Hematopoietic multipotent progenitor cell treated with erythropoietin and hydrocortisone succinate and interleukin-3 and kit ligand, for 4 days (in vitro differentiated cells): Measurements from ENCODE around the gene HK2.

Experiments used
- DNase-seq: peaks from one replicate; pipeline ENCODE4 v3.0.0-alpha.2; 2015

HK2 gene

GRCh38 chr2:74860521-74860920, 26.6 kb downstream of the HK2 start:
- DNase-seq = no peak

- no peak for DNase-seq
Observed at GRCh38 chr2:74861531-74861930, 27.6 kb downstream of the HK2 start.

- DNase-seq = peak; percentile 95
Observed at GRCh38 chr2:74862020-74862964, 28.4 kb downstream of the HK2 start.

- DNase-seq = no peak
Observed at GRCh38 chr2:74863802-74864248, 29.9 kb downstream of the HK2 start.

DNA sequence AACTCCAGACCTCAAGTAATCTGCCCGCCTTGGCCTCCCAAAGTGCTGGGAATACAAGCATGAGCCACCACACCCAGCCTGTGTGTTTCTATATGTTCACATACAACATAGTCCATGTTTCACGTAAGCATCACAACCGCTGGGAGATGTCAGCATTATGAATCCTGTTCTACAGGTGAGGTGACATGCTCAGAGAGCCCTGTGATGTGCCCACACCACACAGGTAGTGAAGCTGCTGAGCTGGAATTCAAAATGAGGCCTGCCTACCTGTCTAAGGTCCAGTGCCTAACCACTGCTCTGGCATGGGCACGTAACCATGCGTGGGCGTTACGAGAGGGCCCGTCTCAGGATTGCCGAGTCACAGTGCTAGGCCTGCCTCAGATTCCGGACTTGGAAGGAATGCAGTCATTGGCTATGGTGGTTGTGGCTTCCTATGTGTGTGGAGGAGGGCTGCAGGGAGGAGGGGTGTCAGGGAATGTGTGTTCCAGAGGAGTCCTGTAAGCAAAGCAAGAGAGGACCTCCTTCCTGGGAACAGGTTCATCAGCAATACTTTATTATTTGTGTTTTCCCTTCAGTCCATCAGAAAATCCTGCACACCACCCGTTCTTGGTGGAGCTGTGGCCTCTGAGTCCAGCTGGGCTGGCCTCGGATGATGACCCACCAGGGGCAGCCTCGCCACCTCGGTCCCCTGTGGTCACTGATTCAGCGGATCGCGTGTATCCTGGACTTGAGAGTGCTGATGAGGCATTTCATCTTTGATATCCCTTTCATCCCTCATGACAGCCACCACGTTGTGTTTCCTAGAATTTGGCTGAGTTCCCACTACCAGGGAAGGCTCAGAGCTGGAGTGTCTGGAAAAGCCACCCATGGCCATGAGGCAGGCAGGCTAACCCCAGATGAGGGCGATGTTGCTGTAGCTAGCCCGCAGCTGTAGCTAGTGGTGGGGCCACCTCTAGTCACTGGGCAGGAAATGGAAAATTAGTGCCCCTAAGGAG, 31.1 kb downstream of the HK2 start:
- DNase-seq = peak; percentile 77

- DNase-seq = no peak
Observed at GRCh38 chr2:74865770-74866674, 32.1 kb downstream of the HK2 start.

- no peak for DNase-seq
Observed at GRCh38 chr2:74867841-74868658, 34.1 kb downstream of the HK2 start.

DNA sequence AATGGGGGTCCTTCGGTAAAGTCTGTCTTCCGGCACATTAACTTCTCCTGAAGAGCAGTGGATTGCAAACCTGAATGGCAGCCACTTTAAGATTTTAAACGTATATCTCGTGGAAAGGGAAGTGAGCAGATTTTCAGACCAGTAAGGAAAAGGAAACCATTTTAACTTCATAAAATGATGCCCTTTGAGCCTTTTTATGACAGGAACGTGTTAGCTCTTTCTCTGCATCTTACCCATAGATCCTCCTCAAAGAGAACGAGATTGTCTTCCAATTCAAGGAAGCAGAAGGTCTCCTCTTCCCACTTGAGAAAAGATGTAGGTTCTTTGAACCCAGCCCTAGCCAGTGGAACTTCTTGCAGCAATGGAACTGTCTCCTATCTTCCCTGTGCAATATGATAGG, 35.6 kb downstream of the HK2 start:
- no peak for DNase-seq

GRCh38 chr2:74870951-74871350, 37.0 kb downstream of the HK2 start:
- no peak for DNase-seq

DNA sequence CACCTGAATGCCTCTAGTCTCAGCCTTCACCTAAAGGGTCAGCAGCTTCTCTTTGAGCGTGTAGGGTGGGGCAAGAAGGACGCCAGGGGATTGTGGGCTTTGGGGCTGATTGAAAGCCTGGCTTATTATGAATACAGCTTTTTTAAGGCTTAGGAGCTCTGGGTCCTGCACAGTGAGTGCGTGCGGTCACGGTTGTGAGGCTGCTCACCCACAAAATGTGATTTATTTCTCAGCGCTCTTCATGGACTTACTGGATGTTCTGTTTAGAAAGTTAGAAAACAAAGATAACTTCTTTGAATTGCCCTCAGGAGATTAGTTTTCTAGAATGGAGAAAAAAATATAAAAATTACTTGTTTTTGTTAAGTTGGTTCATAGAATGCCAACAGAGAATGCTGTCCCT, 37.5 kb downstream of the HK2 start:
- DNase-seq = no peak

DNA sequence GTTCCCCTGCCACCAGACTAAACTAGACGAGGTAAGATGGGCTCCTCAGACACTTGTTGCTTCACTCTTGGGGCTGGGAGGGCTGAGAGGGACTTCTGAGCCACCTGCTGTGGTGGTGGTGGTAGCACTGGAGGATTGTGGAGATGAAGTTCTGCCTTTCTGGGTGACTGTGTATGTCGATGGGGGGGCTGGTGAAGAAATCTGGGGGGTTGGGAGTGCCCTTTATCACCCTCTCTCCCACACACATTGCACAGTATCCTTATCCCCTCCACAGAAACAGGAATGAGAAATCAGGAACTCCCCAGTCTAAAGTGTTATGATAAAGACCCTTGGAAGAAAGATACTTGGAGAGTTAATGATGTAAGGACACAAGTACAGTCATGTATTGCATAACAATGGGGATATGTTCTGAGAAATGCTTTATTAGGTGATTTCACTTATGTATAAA, 38.5 kb downstream of the HK2 start:
- peak; percentile 52 for DNase-seq

GRCh38 chr2:74873012-74873665, 39.2 kb downstream of the HK2 start:
- no peak for DNase-seq

GRCh38 chr2:74873678-74874640, 40.0 kb downstream of the HK2 start:
- DNase-seq = no peak

DNA sequence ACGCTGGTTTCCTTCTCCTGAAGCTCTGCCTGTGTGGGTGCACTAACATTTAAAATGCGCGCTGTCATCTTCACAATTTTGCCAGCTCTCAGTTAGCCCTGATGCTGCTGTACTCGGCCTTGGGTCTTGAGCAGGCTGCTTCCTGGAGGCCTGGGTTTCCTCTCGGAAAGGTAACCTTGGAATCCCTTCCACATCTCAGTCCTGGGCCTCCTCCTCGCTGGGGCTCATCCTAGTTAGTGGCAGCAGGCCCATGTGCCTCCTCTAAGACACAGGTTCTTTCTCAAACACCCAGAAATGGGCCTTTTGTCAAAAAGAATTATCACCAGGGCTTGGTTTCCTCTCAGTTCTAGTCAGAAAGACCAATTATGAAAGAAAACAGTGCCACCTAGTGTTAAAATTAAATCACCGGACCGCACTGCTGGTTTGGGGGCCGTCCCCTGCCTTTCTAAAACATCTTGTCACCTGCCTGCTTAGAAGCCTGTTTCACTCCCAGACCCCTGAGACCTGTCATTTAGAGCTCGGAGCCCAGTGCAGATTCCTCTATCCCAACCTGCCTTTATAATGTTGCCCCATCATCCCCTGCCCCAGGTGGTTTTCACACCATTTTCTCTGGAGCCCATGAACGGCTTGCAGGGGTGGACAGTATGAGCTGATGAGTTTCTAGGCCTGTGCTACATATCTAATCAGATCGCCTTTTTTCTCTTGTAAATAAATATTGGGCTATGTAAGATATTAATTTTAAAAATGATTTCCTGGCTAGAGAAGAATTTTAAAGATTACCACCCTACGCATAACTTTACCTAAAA, 42.4 kb downstream of the HK2 start:
- peak; percentile 88 for DNase-seq

- no peak for DNase-seq
Observed at GRCh38 chr2:74877376-74877775, 43.4 kb downstream of the HK2 start.

DNA sequence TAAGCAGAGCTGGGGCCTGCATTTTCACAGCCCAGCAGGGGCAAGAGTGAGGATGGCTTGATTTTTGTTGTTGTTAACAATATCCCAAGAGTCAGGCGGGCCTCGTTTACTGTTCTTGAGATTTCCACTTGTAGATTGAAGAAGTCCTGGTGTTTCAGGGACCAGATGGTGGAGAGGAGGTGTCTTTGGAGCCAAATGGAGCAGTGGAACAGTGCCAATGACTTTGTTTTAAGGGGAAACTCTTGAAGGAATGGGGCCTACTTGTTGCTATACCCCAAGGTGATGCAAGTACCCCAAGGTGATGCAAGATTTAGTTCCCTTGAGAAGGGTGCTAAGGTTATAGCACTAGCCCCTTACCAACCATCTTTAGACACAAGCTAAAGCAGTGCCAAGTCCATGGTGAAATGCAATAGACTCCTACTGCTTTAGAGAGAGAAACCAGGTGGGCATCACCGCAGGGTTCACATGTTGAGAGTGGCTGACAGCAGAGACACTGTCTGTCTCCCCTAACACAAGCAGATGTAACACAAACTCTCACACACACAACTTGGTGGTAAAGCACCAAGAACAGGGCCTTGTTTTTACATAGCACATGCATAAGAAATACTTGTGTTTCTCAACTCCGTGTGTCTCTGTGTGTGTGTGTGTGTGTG, 44.0 kb downstream of the HK2 start:
- DNase-seq = no peak

DNA sequence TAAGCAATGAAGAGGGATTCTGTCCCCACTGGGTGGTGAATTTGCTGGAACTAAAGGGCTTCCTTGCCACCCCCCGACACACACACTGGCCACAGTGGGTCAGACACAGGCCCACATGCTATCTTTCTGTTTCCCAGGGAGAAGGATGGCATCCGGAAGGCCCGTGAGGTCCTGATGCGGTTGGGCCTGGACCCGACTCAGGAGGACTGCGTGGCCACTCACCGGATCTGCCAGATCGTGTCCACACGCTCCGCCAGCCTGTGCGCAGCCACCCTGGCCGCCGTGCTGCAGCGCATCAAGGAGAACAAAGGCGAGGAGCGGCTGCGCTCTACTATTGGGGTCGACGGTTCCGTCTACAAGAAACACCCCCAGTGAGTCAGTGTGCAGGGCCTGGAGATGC, 44.6 kb downstream of the HK2 start:
- no peak for DNase-seq

- no peak for DNase-seq
Observed at GRCh38 chr2:74880054-74880728, 46.3 kb downstream of the HK2 start.
